Gastrocnemius medialis (tissue), 4 donors: ENCODE measurements around the gene G6PC3. TPM values are rescaled to one million over a fixed set of nuclear protein-coding genes. Genes with fewer than 3 reads are reported as not detected.

Experiments used
- ATAC-seq, 2 donors: fragments of 150-250 bp; one replicate each; pipeline ENCODE4 v1.9.1; 2016
- DNase-seq, 2 donors: peaks; one replicate each; pipeline ENCODE4 v3.0.0-alpha.2; 2019
- H3K27ac ChIP-seq, 4 donors: fragments of 200-600 bp; sonication (generic); 1 replicate in 1 of 4; 2 replicates in 3 of 4; pipeline ENCODE4 v1.5.1; 2016 to 2018; ENCODE audit warnings: mild to moderate bottlenecking in 2 of 4, moderate library complexity in 1 of 4
- H3K27me3 ChIP-seq, 3 donors: fragments of 200-600 bp; sonication (generic) in 2 of 3; 1 replicate in 1 of 3; 2 replicates in 2 of 3; pipeline versions ENCODE4 v1.5.1 to v1.6.0; 2016 to 2019; ENCODE audit warnings: mild to moderate bottlenecking in 1 of 3, moderate library complexity in 1 of 3
- H3K36me3 ChIP-seq, 2 donors: fragments of 200-600 bp; sonication (generic) in 1 of 2; one replicate each; pipeline ENCODE4 v1.5.1; 2017 to 2018
- H3K4me1 ChIP-seq, 2 donors: fragments of 200-600 bp; sonication (generic) in 1 of 2; one replicate each; pipeline ENCODE4 v1.5.1; 2016 to 2017; ENCODE audit warnings: mild to moderate bottlenecking in 2 of 2
- H3K4me3 ChIP-seq, 4 donors: fragments of 200-600 bp; sonication (generic) in 3 of 4; 1 replicate in 1 of 4; 2 replicates in 3 of 4; pipeline ENCODE4 v1.5.1; 2016 to 2019; ENCODE audit warnings: mild to moderate bottlenecking in 2 of 4
- H3K9me3 ChIP-seq, 3 donors: fragments of 200-600 bp; sonication (generic) in 2 of 3; 1 replicate in 1 of 3; 2 replicates in 2 of 3; pipeline ENCODE4 v1.5.1; 2016 to 2019
- CTCF ChIP-seq, 5 experiments: fragments of 450-650 bp in 3 of 5; fragments of 200-600 bp in 2 of 5; sonication (generic) in 2 of 5; IDR thresholded peaks in 4 of 5; conservative IDR thresholded peaks in 1 of 5; 1 replicate in 4 of 5; 2 replicates in 1 of 5; pipeline ENCODE4 v1.5.1; 2016 to 2019; ENCODE audit warnings: antibody characterized with exemption in 5 of 5, mild to moderate bottlenecking in 3 of 5, moderate library complexity in 3 of 5
- POLR2A ChIP-seq, 2 donors: fragments of 450-650 bp; IDR thresholded peaks; one replicate each; pipeline ENCODE4 v1.6.1; 2017; ENCODE audit warnings: antibody characterized with exemption in 2 of 2, mild to moderate bottlenecking in 2 of 2, moderate library complexity in 2 of 2
- in situ Hi-C, 4 donors: fragments of 200-750 bp; cut with MboI; loops; one replicate each; pipeline versions ENCODE4 v1.15.0 to v1.8.0; 2017; ENCODE audit warnings: low sequenced_read_pairs in 4 of 4
- intact Hi-C: fragments of 100-400 bp; cut with DNase I; formaldehyde crosslinking; loops from one replicate; pipeline ENCODE4 v1.15.1; 2023; ENCODE audit warnings: low total_unique reads
- total RNA-seq, 4 donors: library from RNA; depleted of rRNA; stranded (reverse); fragments of >200 nt; gene quantifications; one replicate each; pipeline versions ENCODE4 v1.1.0 to v1.2.3, GENCODE V29; 2016

The G6PC3 gene
- total RNA-seq, 4 donors from 2014 or later: 30.5 to 40.5 (median 36.4) TPM

- H3K4me3 ChIP-seq: no peak overlapping the region
- H3K27me3 ChIP-seq: no peaks in the 10 kb centered on the region
- H3K9me3 ChIP-seq: no peaks in the 10 kb centered on the region
- peaks cover 0 to 13% of the 10 kb centered on the region in 2 donors for H3K36me3 ChIP-seq
- peaks cover 86 to 97% of the 10 kb centered on the region in 2 donors for H3K4me1 ChIP-seq
- intact Hi-C loops (loop anchor here (2.0 to 10.0 kb wide), 3 partner anchors 17 to 339 kb away; partner anchors contain the start of gene DUSP3), in situ Hi-C loops (no loop called here)
- ATAC-seq (no peak), DNase-seq (no peak)
- TF ChIP-seq CTCF (IDR thresholded peaks at IDR 0.05 in 4 of 5, conservative IDR thresholded peaks at IDR 0.05 in 1 of 5) (no peak), POLR2A (IDR thresholded peaks at IDR 0.05) (no peak)
- H3K27ac ChIP-seq: peak overlapping the region; percentile 92 to 94 (median 94)
These were observed 43.6 kb downstream of the G6PC3 start for GRCh38 chr17:44113868-44114840.

GRCh38 chr17:44115585-44116415 is 45.3 kb downstream of the G6PC3 start:
- no peaks in the 10 kb centered on the region for H3K27me3 ChIP-seq
- peak in 1 of 2 donors; percentile 48 for DNase-seq
- no peak for ATAC-seq
- H3K9me3 ChIP-seq: no peaks in the 10 kb centered on the region
- intact Hi-C loops: loop anchor here (10.0 kb wide), 1 partner anchor 341 kb away; the partner anchor contains the start of gene DUSP3
- H3K4me3 ChIP-seq: no peak overlapping the region
- peaks cover 86 to 97% of the 10 kb centered on the region in 2 donors for H3K4me1 ChIP-seq
- TF ChIP-seq POLR2A (IDR thresholded peaks at IDR 0.05) (no peak), CTCF (IDR thresholded peaks at IDR 0.05 in 4 of 5, conservative IDR thresholded peaks at IDR 0.05 in 1 of 5) (peak; percentile 79 to 91 (median 84))
- H3K36me3 ChIP-seq: peaks cover 0 to 13% of the 10 kb centered on the region in 2 donors
- in situ Hi-C loops: no loop called here
- H3K27ac ChIP-seq: peak overlapping the region; percentile 92 to 94 (median 94)

- TF ChIP-seq CTCF (IDR thresholded peaks at IDR 0.05 in 4 of 5, conservative IDR thresholded peaks at IDR 0.05 in 1 of 5): no peak
- no peak for TF ChIP-seq POLR2A (IDR thresholded peaks at IDR 0.05)
- no peak for DNase-seq
- H3K4me3 ChIP-seq: no peak overlapping the region
- intact Hi-C loops (loop anchor here (10.0 kb wide), 1 partner anchor 343 kb away; the partner anchor contains the start of gene DUSP3), in situ Hi-C loops (no loop called here)
- peaks cover 87 to 100% of the 10 kb centered on the region in 2 donors for H3K4me1 ChIP-seq
- H3K36me3 ChIP-seq: peaks cover 0 to 13% of the 10 kb centered on the region in 2 donors
- no peaks in the 10 kb centered on the region for H3K27me3 ChIP-seq
- H3K27ac ChIP-seq: peak overlapping the region in 3 of 4 donors; percentile 92 to 95 (median 94)
- H3K9me3 ChIP-seq: no peaks in the 10 kb centered on the region
- no peak for ATAC-seq
These were observed 46.8 kb downstream of the G6PC3 start for GRCh38 chr17:44117351-44117750.

- no peak for TF ChIP-seq CTCF (IDR thresholded peaks at IDR 0.05 in 4 of 5, conservative IDR thresholded peaks at IDR 0.05 in 1 of 5)
- no peak for TF ChIP-seq POLR2A (IDR thresholded peaks at IDR 0.05)
- H3K36me3 ChIP-seq: peaks cover 0 to 13% of the 10 kb centered on the region in 2 donors
- H3K27me3 ChIP-seq: no peaks in the 10 kb centered on the region
- no peak for ATAC-seq
- in situ Hi-C loops (no loop called here), intact Hi-C loops (loop anchor here (10.0 kb wide), 1 partner anchor 344 kb away; the partner anchor contains the start of gene DUSP3)
- peak overlapping the region; percentile 93 to 99 (median 96) for H3K27ac ChIP-seq
- no peaks in the 10 kb centered on the region for H3K9me3 ChIP-seq
- H3K4me3 ChIP-seq: no peak overlapping the region
- no peak for DNase-seq
- H3K4me1 ChIP-seq: peaks cover 80 to 92% of the 10 kb centered on the region in 2 donors
These were observed 48.0 kb downstream of the G6PC3 start for GRCh38 chr17:44118427-44119050.
